Measurements from ENCODE around the gene VSTM1.

DNA sequence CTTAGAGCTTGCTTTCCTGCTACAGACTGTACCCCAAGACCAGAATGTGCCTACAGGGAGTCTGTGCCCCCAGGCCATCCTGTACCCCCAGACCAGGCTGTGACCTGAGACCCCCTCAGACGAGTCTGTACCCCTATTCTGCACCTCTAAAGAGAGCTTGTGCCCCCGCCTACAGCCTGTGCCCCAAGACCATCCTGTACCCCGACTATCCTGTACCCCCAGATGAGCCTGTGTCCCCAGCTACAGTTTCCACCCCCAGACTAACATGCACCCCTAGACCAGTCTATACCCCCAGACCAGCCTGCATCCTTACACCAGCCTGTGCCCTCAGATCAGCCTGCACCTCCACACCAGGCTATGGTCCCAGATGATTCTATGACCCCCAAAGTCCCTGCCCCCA is 70.2 kb downstream of the VSTM1 start:
- TF ChIP-seq, protein P1, sequence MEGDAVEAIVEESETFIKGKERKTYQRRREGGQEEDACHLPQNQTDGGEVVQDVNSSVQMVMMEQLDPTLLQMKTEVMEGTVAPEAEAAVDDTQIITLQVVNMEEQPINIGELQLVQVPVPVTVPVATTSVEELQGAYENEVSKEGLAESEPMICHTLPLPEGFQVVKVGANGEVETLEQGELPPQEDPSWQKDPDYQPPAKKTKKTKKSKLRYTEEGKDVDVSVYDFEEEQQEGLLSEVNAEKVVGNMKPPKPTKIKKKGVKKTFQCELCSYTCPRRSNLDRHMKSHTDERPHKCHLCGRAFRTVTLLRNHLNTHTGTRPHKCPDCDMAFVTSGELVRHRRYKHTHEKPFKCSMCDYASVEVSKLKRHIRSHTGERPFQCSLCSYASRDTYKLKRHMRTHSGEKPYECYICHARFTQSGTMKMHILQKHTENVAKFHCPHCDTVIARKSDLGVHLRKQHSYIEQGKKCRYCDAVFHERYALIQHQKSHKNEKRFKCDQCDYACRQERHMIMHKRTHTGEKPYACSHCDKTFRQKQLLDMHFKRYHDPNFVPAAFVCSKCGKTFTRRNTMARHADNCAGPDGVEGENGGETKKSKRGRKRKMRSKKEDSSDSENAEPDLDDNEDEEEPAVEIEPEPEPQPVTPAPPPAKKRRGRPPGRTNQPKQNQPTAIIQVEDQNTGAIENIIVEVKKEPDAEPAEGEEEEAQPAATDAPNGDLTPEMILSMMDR (IDR thresholded peaks at IDR 0.05; ENCODE audit: low read depth, low read length), result no peak
- TF ChIP-seq EZH2phosphoT487 (IDR thresholded peaks at IDR 0.05; ENCODE audit: low read depth), result no peak
